Activated CD4-positive, alpha-beta T cell treated with anti-CD3 and anti-CD28 coated beads, Interleukin-10, Interleukin-2, amounts not matched to agents 100 ng/mL and 50 ng/mL, durations not matched to agents 16 hours and 8 hours (primary cell): ENCODE results near the gene XKRX.

ENCODE experiments used
- DNase-seq: peaks from one replicate; pipeline ENCODE4 v3.0.0-alpha.2; 2020

The XKRX gene

GRCh38 chrX:100883654-100884053, 45.1 kb downstream of the XKRX start:
- no peak for DNase-seq

- DNase-seq = no peak
Observed at GRCh38 chrX:100880368-100880767, 48.3 kb downstream of the XKRX start.

DNA sequence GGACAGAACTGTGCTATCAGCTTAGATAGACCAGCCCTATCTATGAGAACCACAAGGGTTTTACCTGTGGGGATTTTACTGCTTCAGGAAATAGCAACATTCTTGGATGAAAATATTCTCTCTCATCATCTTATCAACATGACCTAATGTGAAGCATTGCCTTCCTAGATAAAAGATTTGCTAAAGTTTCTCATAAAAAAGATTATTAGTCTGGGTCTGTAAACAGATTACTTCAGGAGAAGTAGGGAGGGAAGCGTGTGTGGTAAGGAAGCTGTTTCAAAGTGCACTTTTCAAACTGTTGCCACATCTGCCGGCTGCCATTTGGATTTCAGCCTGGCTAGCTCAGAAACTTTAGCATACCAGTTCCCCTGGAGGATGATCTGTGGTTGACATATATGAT, 54.4 kb downstream of the XKRX start, which contains the start of gene NOX1:
NOX1 (minus strand) TSS at position 35 of the 400 bp plus-strand sequence. CDS start 220 bp downstream, outside the sequence.
- no peak for DNase-seq

DNA sequence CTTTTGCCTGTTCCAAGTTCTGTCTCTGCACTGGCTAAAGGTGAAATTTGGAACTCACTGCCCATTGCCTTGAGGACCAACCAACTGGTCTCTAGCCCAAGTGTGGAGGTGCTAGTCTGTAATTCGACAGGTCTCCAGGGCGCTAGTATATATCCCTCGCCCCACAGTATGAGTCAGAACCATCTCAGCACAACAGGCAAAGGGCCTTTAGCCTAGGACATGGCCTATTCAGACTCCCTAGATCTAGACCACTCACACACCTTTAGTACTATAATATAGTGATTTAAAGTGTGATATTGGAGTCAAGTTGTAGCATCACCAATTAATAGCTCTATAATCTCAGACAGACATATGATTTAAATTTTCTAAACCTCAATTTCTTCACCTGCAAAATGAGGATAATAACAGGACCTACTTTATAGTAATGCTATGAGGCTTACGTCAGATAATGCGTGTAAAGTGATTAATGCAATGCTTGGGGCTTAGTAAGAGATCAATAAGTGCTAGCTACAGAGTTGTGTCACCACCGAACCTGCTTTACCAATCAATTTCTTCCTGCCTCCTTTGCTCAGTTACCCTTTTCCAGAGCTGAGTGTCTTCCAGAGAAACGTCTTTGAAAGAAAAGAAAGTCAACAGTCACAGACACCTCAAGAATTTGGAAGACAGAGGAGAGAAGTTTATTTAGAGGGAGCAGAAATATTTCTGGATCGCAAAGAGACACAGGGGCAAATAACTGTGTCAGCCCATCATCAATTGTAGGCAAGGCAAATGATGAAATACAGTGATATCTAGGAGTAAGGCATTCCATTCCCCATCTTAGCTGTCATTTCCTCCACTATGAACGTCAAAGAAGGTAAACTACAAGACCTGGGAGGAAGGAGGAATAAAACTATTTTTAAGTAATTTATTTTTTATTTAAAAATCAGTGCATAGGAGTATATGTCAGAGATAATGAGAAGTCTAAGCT, 56.8 kb downstream of the XKRX start:
- DNase-seq = no peak

DNA sequence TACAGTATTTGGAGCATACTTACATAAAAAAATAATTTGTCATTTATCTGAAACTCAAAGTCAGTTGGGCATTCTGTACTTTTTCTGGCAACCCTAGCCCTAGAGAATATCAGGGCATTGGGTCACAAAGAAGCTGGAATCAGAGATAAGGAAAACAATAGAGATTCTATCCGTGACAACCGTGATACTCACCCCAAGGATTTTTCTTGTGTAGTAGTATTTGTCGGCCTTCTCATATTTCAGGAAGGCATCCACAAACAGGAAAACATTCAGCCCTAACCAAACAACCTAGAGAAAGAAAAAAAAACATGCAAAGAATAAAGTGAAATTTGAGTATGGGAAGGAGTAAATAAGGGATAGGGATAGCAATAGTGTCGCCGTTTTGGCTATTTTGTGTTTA, 58.2 kb downstream of the XKRX start:
- DNase-seq = no peak

DNA sequence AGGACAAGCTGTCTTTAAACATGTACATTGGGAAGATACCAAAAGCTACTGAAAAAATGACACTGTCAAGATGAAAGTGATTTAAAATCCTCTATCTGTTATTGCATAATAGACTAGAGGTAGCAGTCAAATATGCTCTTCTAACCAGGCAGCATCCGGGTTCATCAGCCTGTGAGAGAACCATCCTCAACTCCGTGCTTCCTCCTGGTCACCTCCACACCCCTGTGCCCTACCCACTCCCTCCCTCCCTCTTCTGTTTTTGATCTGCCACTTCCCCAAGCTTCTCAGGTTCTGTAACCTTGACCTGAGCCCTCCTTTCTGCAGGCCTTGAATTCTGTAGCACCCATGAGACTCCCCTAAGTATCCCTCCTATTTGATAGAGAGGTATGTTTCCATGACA, 60.4 kb downstream of the XKRX start:
- no peak for DNase-seq

- DNase-seq = no peak
Observed at GRCh38 chrX:100864657-100865391, 63.9 kb downstream of the XKRX start.
